ENCODE data around the gene KCNQ4.

The KCNQ4 gene

GRCh38 chr1:40780678-40781607, 2.6 kb upstream of the KCNQ4 start:
- H3K4me1 ChIP-seq (ENCODE audit: control insufficient read depth, insufficient read depth, low read length, poor library complexity, severe bottlenecking) = peaks cover 7% of the 10 kb centered on the region
- WGBS, 2 experiments (ENCODE audit: insufficient coverage in 2 of 2) = 78 to 89% methylated on average over 6 to 9 of the region's 11 CpGs
- no peak overlapping the region for H3K4me3 ChIP-seq (ENCODE audit: extremely low read depth, insufficient read depth, low read length, poor library complexity, severe bottlenecking)
- H3K36me3 ChIP-seq (ENCODE audit: control insufficient read depth, insufficient read depth, low read length) = peaks cover 4% of the 10 kb centered on the region
- no peak overlapping the region for H3K27ac ChIP-seq (ENCODE audit: low read depth, low read length, severe bottlenecking)
- H3K9me3 ChIP-seq (ENCODE audit: control insufficient read depth, low read length) = peaks cover 13% of the 10 kb centered on the region

DNA sequence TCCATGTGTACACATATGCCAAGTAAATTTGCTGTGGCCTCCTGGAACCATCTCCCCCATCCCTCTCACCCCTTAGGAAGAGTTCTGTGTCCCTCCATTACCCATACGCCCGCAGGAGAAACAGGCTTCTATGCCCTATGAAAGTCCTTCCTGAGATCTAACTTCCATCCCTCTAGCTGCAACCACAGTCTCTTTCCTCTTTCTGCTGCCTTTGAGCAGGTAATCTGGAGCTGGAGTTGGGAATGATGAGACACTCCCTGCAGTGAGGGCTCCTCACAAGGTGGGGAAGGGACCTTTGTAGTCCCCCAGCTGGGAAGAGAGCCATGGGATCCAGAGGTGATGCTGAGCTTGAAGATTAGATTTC, 2.0 kb upstream of the KCNQ4 start:
- H3K36me3 ChIP-seq (ENCODE audit: control insufficient read depth, insufficient read depth, low read length) = no peaks in the 10 kb centered on the region
- no peak overlapping the region for H3K4me3 ChIP-seq (ENCODE audit: extremely low read depth, insufficient read depth, low read length, poor library complexity, severe bottlenecking)
- 95 to 100% methylated on average over 2 of the region's 2 CpGs for WGBS, 2 experiments (ENCODE audit: insufficient coverage in 2 of 2)
- peaks cover 7% of the 10 kb centered on the region for H3K4me1 ChIP-seq (ENCODE audit: control insufficient read depth, insufficient read depth, low read length, poor library complexity, severe bottlenecking)
- H3K27ac ChIP-seq (ENCODE audit: low read depth, low read length, severe bottlenecking) = no peak overlapping the region
- H3K9me3 ChIP-seq (ENCODE audit: control insufficient read depth, low read length) = peaks cover 7% of the 10 kb centered on the region

DNA sequence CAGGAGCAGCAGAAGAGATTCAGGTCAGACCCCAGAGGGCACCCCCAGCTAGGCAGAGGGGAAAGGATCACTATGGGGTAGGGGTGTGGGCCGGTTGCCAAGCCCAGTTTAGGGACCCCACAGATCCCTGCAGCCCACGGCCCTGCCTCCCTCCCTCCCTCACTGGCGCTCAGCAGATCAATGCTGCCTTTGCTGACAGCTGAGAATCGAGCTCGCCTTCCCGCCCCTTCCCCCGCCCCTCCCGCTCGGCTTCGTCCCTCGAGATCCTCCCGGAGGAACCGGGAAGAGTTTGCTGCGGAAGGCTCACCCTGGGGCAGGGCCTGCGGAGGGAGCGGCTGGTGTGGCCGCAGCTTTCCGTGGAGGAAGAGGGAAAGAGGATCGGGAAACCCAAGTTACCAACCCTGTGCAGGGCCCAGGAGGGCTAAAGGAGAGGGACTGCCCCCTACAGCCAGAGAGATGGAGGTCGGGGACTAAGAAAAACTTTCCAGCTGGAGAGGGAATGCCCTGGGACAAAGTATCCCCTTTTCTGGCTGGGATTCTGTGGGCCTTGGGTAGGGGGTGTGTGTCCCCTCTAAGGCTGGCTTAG, 1.1 kb upstream of the KCNQ4 start:
- H3K4me1 ChIP-seq (ENCODE audit: control insufficient read depth, insufficient read depth, low read length, poor library complexity, severe bottlenecking) = peaks cover 7% of the 10 kb centered on the region
- no peak overlapping the region for H3K27ac ChIP-seq (ENCODE audit: low read depth, low read length, severe bottlenecking)
- 2 to 6% methylated on average over 9 to 11 of the region's 20 CpGs for WGBS, 2 experiments (ENCODE audit: insufficient coverage in 2 of 2)
- H3K9me3 ChIP-seq (ENCODE audit: control insufficient read depth, low read length) = peaks cover 1% of the 10 kb centered on the region
- H3K4me3 ChIP-seq (ENCODE audit: extremely low read depth, insufficient read depth, low read length, poor library complexity, severe bottlenecking) = no peak overlapping the region
- no peaks in the 10 kb centered on the region for H3K36me3 ChIP-seq (ENCODE audit: control insufficient read depth, insufficient read depth, low read length)

- 11% methylated on average over 57 to 59 of the region's 63 CpGs for WGBS, 2 experiments (ENCODE audit: insufficient coverage in 2 of 2)
- no peaks in the 10 kb centered on the region for H3K36me3 ChIP-seq (ENCODE audit: control insufficient read depth, insufficient read depth, low read length)
- no peak overlapping the region for H3K27ac ChIP-seq (ENCODE audit: low read depth, low read length, severe bottlenecking)
- H3K4me3 ChIP-seq (ENCODE audit: extremely low read depth, insufficient read depth, low read length, poor library complexity, severe bottlenecking) = peak overlapping the region; percentile 11
- no peaks in the 10 kb centered on the region for H3K9me3 ChIP-seq (ENCODE audit: control insufficient read depth, low read length)
- peaks cover 12% of the 10 kb centered on the region for H3K4me1 ChIP-seq (ENCODE audit: control insufficient read depth, insufficient read depth, low read length, poor library complexity, severe bottlenecking)
These were observed 669 bp downstream of the KCNQ4 start for GRCh38 chr1:40784141-40784770.

DNA sequence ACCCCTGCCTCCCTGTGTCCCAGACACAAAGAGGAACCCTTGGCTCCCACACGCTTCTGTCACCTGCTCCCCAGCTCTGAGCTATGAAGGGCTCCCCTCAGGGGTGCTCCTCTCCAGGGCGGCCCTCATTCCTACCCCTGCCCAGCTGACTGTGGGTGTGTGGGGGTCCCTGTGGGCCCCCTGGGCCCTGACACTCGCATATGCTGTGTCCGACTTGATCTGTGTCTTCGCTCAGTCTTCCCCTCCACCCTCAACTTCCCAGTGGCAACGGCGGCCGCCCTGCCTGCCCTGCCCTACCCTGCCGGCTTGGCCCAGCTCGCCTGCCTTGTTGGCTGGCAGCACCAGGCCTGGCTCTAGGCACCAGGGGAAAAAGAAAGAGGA, 1.2 kb downstream of the KCNQ4 start:
- WGBS, 2 experiments (ENCODE audit: insufficient coverage in 2 of 2) = 69 to 100% methylated on average over 1 to 3 of the region's 10 CpGs
- Histone ChIP-seq H3K4me3 (ENCODE audit: extremely low read depth, insufficient read depth, low read length, poor library complexity, severe bottlenecking) (no peak overlapping the region), H3K9me3 (ENCODE audit: control insufficient read depth, low read length) (no peaks in the 10 kb centered on the region), H3K27ac (ENCODE audit: low read depth, low read length, severe bottlenecking) (no peak overlapping the region), H3K4me1 (ENCODE audit: control insufficient read depth, insufficient read depth, low read length, poor library complexity, severe bottlenecking) (peaks cover 12% of the 10 kb centered on the region), H3K36me3 (ENCODE audit: control insufficient read depth, insufficient read depth, low read length) (no peaks in the 10 kb centered on the region)

DNA sequence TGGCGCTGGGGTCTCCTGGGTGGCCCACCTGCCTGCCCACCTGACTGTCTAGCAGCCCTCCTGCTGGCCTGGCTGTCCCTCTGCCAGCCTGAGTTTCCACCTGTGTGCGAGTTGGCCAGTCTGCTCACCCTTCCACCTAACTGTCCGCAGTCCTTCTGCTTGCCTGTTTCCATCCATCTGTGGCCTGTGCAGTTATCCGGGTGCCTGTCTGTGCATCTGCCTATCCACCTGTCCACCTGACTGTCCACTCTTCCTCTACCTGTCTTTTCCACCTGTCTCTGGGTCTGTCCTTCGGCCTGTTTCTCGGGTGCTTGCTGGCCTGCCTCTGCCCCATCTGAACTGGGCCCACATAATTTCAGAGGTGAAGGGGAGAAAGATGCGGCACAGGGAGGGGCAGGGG, 1.9 kb downstream of the KCNQ4 start:
- WGBS, 2 experiments (ENCODE audit: insufficient coverage in 2 of 2) = 96 to 97% methylated on average over 6 to 7 of the region's 7 CpGs
- Histone ChIP-seq H3K4me1 (ENCODE audit: control insufficient read depth, insufficient read depth, low read length, poor library complexity, severe bottlenecking) (peaks cover 12% of the 10 kb centered on the region), H3K27ac (ENCODE audit: low read depth, low read length, severe bottlenecking) (no peak overlapping the region), H3K4me3 (ENCODE audit: extremely low read depth, insufficient read depth, low read length, poor library complexity, severe bottlenecking) (no peak overlapping the region), H3K9me3 (ENCODE audit: control insufficient read depth, low read length) (no peaks in the 10 kb centered on the region), H3K36me3 (ENCODE audit: control insufficient read depth, insufficient read depth, low read length) (no peaks in the 10 kb centered on the region)

GRCh38 chr1:40786171-40786994, 2.8 kb downstream of the KCNQ4 start:
- WGBS, 2 experiments (ENCODE audit: insufficient coverage in 2 of 2) = 80 to 91% methylated on average over 3 to 7 of the region's 9 CpGs
- Histone ChIP-seq H3K4me1 (ENCODE audit: control insufficient read depth, insufficient read depth, low read length, poor library complexity, severe bottlenecking) (peaks cover 12% of the 10 kb centered on the region), H3K36me3 (ENCODE audit: control insufficient read depth, insufficient read depth, low read length) (no peaks in the 10 kb centered on the region), H3K4me3 (ENCODE audit: extremely low read depth, insufficient read depth, low read length, poor library complexity, severe bottlenecking) (no peak overlapping the region), H3K27ac (ENCODE audit: low read depth, low read length, severe bottlenecking) (no peak overlapping the region), H3K9me3 (ENCODE audit: control insufficient read depth, low read length) (no peaks in the 10 kb centered on the region)

GRCh38 chr1:40786995-40787705, 3.6 kb downstream of the KCNQ4 start:
- H3K4me3 ChIP-seq (ENCODE audit: extremely low read depth, insufficient read depth, low read length, poor library complexity, severe bottlenecking) = no peak overlapping the region
- H3K4me1 ChIP-seq (ENCODE audit: control insufficient read depth, insufficient read depth, low read length, poor library complexity, severe bottlenecking) = peaks cover 12% of the 10 kb centered on the region
- H3K27ac ChIP-seq (ENCODE audit: low read depth, low read length, severe bottlenecking) = no peak overlapping the region
- no peaks in the 10 kb centered on the region for H3K9me3 ChIP-seq (ENCODE audit: control insufficient read depth, low read length)
- 98 to 100% methylated on average over 4 to 9 of the region's 9 CpGs for WGBS, 2 experiments (ENCODE audit: insufficient coverage in 2 of 2)
- no peaks in the 10 kb centered on the region for H3K36me3 ChIP-seq (ENCODE audit: control insufficient read depth, insufficient read depth, low read length)

DNA sequence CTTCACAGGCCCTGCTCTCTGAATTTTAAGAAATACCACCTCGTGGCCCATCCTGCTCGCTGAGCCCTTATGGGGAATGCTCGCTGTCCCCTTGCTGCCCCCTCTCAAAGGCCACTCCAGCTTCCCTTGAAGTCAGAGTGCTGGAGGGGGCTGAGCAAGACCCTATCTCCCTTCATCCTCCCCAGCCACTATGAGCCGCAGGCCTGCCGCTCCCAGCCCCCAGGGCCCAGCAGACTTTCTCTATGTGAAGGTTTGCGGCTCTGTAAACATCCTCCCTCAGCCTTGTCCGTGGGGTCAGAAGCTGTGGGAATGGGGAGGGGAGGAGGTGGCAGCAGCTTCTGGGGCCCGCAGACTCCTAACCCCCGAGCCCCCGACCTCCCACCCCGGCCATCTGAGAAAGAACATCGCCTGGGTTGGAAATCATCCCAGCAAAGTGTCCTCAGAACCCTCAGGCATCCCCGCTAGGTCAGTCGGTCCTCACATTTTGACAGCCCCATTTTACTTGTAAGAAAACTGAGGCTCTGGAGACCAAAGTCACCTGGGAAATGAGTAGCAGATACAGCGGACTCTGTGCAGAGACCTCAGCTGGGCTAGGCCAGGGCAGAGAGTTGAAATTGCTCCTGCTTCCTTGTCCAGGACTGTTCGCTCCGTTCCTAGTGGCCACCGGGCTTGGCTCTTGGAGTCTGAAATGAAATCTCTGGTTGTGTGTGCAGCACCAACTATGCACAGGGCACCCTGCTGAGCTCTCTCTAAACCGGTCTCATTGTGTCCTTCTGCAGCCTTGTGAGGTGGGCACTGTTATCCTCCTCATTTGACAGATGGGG, 4.4 kb downstream of the KCNQ4 start:
- Histone ChIP-seq H3K36me3 (ENCODE audit: control insufficient read depth, insufficient read depth, low read length) (no peaks in the 10 kb centered on the region), H3K4me3 (ENCODE audit: extremely low read depth, insufficient read depth, low read length, poor library complexity, severe bottlenecking) (no peak overlapping the region), H3K4me1 (ENCODE audit: control insufficient read depth, insufficient read depth, low read length, poor library complexity, severe bottlenecking) (peaks cover 6% of the 10 kb centered on the region), H3K9me3 (ENCODE audit: control insufficient read depth, low read length) (no peaks in the 10 kb centered on the region), H3K27ac (ENCODE audit: low read depth, low read length, severe bottlenecking) (no peak overlapping the region)
- WGBS, 2 experiments (ENCODE audit: insufficient coverage in 2 of 2) = 83 to 90% methylated on average over 15 of the region's 19 CpGs
